GM12874 (cell line): Measurements from ENCODE around the gene FADS1.

Source experiments
- TF ChIP-seq, protein P1 (sequence below): IDR thresholded peaks from 2 replicates; pipeline ENCODE4 v1.5.1; 2011; ENCODE audit warnings: low read depth, mild to moderate bottlenecking, control low read depth, low read length, moderate library complexity; ENCODE audit not compliant: insufficient read depth

FADS1 gene

DNA sequence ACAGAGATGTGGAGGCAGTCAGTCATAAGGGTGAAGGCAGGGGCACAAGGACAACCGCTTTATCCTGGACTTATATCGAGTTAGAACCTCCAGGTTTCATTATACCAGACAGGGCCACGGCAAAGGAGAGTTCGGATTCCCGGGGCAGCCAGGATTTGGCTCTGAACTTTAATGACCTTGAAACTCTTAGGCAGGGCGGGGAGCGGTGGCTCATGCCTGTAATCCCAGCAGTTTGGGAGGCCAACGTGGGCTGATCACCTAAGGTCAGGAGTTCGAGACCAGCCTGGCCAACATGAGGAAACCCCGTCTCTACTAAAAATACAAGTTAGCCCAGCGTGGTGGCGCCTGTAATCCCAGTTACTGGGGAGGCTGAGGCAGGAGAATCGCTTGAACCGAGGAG, 65.4 kb downstream of the FADS1 start:
- TF ChIP-seq, protein P1, sequence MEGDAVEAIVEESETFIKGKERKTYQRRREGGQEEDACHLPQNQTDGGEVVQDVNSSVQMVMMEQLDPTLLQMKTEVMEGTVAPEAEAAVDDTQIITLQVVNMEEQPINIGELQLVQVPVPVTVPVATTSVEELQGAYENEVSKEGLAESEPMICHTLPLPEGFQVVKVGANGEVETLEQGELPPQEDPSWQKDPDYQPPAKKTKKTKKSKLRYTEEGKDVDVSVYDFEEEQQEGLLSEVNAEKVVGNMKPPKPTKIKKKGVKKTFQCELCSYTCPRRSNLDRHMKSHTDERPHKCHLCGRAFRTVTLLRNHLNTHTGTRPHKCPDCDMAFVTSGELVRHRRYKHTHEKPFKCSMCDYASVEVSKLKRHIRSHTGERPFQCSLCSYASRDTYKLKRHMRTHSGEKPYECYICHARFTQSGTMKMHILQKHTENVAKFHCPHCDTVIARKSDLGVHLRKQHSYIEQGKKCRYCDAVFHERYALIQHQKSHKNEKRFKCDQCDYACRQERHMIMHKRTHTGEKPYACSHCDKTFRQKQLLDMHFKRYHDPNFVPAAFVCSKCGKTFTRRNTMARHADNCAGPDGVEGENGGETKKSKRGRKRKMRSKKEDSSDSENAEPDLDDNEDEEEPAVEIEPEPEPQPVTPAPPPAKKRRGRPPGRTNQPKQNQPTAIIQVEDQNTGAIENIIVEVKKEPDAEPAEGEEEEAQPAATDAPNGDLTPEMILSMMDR, result no peak

DNA sequence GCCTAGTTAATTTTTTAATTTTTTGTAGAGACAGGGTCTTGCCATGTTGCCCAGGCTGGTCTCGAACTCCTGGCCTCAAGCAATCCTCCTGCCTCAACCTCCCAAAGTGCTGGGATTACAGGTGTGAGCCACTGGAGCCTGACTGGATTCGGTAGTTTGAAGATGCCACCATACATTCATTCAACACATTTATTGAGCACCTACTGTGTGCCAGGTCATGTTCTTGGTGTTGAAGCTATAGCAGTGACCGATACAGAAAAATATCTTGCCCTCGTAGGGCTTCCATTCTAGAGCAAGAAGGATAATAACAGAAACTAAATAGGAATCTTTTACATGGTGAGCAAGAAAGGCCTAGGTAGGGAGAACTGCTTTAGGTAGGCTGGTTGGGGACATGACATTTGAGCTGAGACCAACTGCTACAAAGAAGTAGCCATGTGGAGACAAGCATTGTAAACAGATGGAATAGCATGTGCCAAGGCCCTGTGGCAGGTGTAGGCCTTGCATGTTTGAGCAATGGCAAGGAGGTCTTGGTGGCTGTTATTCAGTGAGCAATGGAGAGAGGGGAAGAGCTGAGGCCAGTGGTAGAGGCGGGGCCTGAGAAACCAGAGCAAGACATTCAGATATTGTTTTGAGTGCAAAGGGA, 66.1 kb downstream of the FADS1 start:
- TF ChIP-seq, protein P1, result no peak
